ENCODE results near the gene UBR3. TPM values are rescaled to one million over a fixed set of nuclear protein-coding genes. Genes with fewer than 3 reads are reported as not detected.
"Not testable (repeated sequence)": the region's sequence is repeated elsewhere in the genome, so short reads cannot be mapped to it uniquely, and the experiment has no call there.

The UBR3 gene
- total RNA-seq, 1 donor from 2014 or later: 109 TPM

GRCh38 chr2:170115501-170116229 is 288.4 kb downstream of the UBR3 start:
- ATAC-seq (no peak), DNase-seq (ENCODE audit: missing footprints) (no peak)
- intact Hi-C loops (cut with DNase I): no loop called here

- DNase-seq (ENCODE audit: missing footprints) (no peak), ATAC-seq (no peak)
- intact Hi-C loops (cut with DNase I): no loop called here
Measured at GRCh38 chr2:170118641-170119040, 291.4 kb downstream of the UBR3 start.

GRCh38 chr2:170119326-170119725 is 292.1 kb downstream of the UBR3 start:
- DNase-seq (ENCODE audit: missing footprints); ATAC-seq; intact Hi-C loops (cut with DNase I): not testable (repeated sequence)

GRCh38 chr2:170121689-170122088 is 294.4 kb downstream of the UBR3 start:
- ATAC-seq (no peak), DNase-seq (ENCODE audit: missing footprints) (no peak)
- intact Hi-C loops (cut with DNase I): no loop called here

- no peak for ATAC-seq
- intact Hi-C loops (cut with DNase I): no loop called here
- DNase-seq (ENCODE audit: missing footprints): no peak
Measured at GRCh38 chr2:170122883-170123547, 295.8 kb downstream of the UBR3 start.

- intact Hi-C loops (cut with DNase I): no loop called here
- no peak for ATAC-seq
- no peak for DNase-seq (ENCODE audit: missing footprints)
Measured at GRCh38 chr2:170123593-170123992, 296.3 kb downstream of the UBR3 start.

- intact Hi-C loops (cut with DNase I); DNase-seq (ENCODE audit: missing footprints); ATAC-seq: not testable (repeated sequence)
Measured at GRCh38 chr2:170126138-170126728, 299.0 kb downstream of the UBR3 start.

Other genes with a start within 250 kb of the UBR3 start
- gene PPIG, start 243.1 kb upstream of the UBR3 start, total RNA-seq: 34.7 TPM
- 0.11 TPM for gene CFAP210, start 133.0 kb upstream of the UBR3 start, total RNA-seq
- gene PHOSPHO2, start 133.0 kb upstream of the UBR3 start, total RNA-seq: 3.6 TPM
- gene KLHL23, start 93.6 kb upstream of the UBR3 start, total RNA-seq: 21.6 TPM
- gene SSB, start 28.6 kb upstream of the UBR3 start, total RNA-seq: 52.7 TPM
- 69.8 TPM for gene METTL5, start 2.5 kb upstream of the UBR3 start, total RNA-seq